ENCODE measurements around the gene CCDC57.

The CCDC57 gene

DNA sequence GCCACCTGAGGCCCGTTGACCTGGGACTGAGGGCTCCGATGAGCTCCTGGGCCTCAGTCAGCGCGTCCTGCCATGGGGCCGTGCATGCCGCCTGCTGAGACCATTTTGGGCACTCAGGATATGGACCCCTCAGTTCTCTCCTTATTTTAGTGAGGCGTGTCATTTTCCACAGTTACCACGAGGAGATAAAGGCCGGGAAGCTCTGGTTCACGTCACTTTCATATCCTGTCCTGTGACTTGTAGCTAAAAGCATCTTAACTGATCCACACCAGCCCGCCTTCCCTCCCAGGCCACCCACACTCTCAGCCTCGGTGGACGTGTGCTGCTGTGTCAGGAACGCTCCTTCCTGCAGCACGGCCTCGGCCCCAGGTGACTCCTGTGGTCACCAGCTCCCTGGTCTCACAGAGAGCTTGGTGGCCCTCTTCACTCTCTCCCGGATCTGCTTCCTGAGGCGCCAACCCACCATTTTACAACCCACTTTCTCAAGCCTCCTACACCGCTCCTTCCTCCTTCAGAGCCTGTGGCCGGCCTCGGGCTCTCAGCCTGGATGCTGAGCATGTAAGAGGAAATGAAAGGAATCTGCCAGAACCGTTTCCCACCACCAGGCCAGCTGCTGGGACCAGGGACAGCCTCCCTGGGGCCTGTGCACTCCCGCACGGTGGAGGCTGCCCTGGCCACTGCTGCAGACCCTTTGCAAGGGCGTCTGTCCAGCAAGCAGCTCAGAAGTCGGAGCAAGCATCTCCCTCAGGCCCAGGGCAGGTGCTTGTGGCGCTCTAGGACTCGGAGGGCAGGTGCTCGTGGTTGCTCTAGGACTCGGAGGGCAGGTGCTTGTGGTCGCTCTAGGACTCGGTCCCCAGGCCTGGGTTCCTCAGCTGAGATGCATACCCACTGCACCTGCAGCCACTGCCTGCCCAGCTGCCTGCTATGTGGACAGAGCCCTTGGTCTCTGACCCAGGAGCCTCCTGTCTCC is 90.7 kb downstream of the CCDC57 start:
- no peak for DNase-seq (ENCODE audit: low read depth)
- no peak overlapping the region for H3K4me3 ChIP-seq (ENCODE audit: low read length)
- no peak for TF ChIP-seq CTCF (IDR thresholded peaks at IDR 0.05; ENCODE audit: insufficient read depth, low read depth, low read length, missing control alignments)

GRCh38 chr17:82121246-82121645 is 91.4 kb downstream of the CCDC57 start:
- no peak for DNase-seq (ENCODE audit: low read depth)
- no peak for TF ChIP-seq CTCF (IDR thresholded peaks at IDR 0.05; ENCODE audit: insufficient read depth, low read depth, low read length, missing control alignments)

GRCh38 chr17:82120148-82120547 is 92.5 kb downstream of the CCDC57 start:
- DNase-seq (ENCODE audit: low read depth), result no peak
- TF ChIP-seq CTCF (IDR thresholded peaks at IDR 0.05; ENCODE audit: insufficient read depth, low read depth, low read length, missing control alignments), result no peak
- H3K4me3 ChIP-seq (ENCODE audit: low read length), result no peak overlapping the region

More at GRCh38 chr17:82121246-82121645, 91.4 kb downstream of the CCDC57 start:
- no peak overlapping the region for H3K4me3 ChIP-seq (ENCODE audit: low read length)

- DNase-seq (ENCODE audit: low read depth), result no peak
These were observed 93.7 kb downstream of the CCDC57 start for GRCh38 chr17:82118815-82119380.

GRCh38 chr17:82118168-82118814 is 94.4 kb downstream of the CCDC57 start:
- no peak for TF ChIP-seq CTCF (IDR thresholded peaks at IDR 0.05; ENCODE audit: insufficient read depth, low read depth, low read length, missing control alignments)
- no peak overlapping the region for H3K4me3 ChIP-seq (ENCODE audit: low read length)
- DNase-seq (ENCODE audit: low read depth), result no peak

More at GRCh38 chr17:82118815-82119380, 93.7 kb downstream of the CCDC57 start:
- no peak for TF ChIP-seq CTCF (IDR thresholded peaks at IDR 0.05; ENCODE audit: insufficient read depth, low read depth, low read length, missing control alignments)
- no peak overlapping the region for H3K4me3 ChIP-seq (ENCODE audit: low read length)

DNA sequence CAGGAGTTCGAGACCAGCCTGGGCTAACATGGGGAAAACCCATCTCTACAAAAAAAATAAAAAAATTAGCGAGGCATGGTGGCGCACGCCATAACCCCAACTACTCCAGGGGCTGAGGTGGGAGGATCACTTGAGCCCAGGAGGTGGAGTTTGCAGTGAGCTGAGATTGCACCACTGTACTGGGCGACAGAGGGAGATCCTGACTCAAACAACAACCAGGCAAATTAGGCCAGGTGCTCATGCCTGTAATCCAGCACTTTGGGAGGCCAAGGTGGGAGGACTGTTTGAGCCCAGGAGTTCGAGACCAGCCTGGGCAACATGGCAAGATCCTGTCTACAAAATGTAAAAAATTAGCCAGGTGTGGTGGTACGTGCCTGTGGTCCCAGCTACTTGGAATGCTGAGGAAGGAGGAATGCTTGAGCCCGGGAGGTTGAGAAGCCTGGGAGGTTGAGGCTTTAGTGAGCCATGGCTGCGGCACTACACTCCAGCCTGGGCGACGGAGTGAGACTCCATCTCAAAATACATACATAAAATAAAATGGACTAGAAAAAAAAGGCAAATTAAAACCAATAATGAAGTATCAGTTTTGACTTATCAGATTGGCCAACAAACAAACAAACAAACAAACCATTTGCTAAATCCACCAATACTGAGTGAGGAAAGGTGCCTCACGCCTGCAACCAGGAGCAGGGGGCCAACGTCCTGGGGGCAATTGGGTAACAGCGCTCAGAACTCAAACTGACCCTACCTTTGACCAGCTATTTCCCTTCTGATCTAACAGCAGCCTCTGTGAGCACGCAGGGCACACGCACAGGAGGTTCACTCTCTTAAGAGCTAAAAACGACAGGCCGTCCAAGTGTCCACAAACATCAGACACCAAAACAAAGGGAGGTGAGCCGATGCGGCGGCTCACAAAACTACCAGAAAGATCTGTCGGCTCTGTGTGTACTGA is 95.2 kb downstream of the CCDC57 start:
- no peak for DNase-seq (ENCODE audit: low read depth)
- no peak overlapping the region for H3K4me3 ChIP-seq (ENCODE audit: low read length)
- TF ChIP-seq CTCF (IDR thresholded peaks at IDR 0.05; ENCODE audit: insufficient read depth, low read depth, low read length, missing control alignments), result no peak

All from epithelial cell of esophagus (primary cell).